ENCODE data around the gene RTL10.

DNA sequence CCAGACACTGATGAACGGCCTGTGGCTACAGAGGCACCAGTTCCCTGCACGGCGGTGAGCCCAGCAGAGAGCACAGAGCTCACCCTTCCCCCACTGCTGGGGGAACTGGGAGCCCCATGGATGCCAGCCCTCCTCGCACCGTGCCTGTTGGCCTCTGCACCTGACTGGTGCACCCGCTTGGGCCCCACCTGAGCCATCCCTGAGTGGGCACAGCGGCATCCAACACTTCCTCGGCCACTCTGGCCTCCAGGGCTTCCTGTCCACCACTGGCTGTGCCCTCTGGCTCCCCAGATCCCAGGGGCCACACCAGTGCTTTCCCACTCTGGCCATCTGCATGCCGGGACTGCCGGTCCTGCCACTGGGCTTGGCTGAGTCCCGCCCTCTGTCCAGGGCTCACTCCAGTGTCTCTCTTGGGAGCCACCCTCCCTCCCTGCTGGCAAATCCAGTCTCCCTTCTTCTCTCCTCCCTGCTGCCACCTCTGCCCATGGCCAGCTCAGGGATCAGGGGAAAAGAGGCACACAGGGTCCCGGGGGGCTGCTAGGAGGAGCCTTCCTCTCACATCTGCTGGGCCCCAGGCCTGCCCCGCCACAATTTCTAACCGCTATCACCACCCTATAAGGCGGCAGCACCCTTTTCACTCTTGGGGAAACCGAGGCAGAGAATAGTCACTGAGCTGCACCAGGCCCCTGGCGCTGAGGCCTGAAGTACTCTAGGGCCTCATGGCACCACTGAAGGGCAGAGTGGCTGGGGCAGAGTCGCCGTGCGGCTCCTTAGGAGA, 33.0 kb downstream of the RTL10 start:
- TF ChIP-seq POLR2A (IDR thresholded peaks at IDR 0.05) = no peak
- no peak for TF ChIP-seq CTCF (IDR thresholded peaks at IDR 0.05)
- no peak for TF ChIP-seq POLR2AphosphoS5 (IDR thresholded peaks at IDR 0.05; ENCODE audit: insufficient read depth in 1 of 2, low read depth in 1 of 2)
